ENCODE data around the gene BCR.

DNA sequence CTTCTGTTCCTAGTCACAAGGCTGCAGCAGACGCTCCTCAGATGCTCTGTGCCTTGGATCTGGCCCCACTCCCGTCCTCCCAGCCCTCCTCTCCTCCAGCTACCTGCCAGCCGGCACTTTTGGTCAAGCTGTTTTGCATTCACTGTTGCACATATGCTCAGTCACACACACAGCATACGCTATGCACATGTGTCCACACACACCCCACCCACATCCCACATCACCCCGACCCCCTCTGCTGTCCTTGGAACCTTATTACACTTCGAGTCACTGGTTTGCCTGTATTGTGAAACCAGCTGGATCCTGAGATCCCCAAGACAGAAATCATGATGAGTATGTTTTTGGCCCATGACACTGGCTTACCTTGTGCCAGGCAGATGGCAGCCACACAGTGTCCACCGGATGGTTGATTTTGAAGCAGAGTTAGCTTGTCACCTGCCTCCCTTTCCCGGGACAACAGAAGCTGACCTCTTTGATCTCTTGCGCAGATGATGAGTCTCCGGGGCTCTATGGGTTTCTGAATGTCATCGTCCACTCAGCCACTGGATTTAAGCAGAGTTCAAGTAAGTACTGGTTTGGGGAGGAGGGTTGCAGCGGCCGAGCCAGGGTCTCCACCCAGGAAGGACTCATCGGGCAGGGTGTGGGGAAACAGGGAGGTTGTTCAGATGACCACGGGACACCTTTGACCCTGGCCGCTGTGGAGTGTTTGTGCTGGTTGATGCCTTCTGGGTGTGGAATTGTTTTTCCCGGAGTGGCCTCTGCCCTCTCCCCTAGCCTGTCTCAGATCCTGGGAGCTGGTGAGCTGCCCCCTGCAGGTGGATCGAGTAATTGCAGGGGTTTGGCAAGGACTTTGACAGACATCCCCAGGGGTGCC lies 109.8 kb downstream of the BCR start:
- TF ChIP-seq EZH2 (IDR thresholded peaks at IDR 0.05; ENCODE audit: borderline replicate concordance): no peak
- TF ChIP-seq, protein P1, sequence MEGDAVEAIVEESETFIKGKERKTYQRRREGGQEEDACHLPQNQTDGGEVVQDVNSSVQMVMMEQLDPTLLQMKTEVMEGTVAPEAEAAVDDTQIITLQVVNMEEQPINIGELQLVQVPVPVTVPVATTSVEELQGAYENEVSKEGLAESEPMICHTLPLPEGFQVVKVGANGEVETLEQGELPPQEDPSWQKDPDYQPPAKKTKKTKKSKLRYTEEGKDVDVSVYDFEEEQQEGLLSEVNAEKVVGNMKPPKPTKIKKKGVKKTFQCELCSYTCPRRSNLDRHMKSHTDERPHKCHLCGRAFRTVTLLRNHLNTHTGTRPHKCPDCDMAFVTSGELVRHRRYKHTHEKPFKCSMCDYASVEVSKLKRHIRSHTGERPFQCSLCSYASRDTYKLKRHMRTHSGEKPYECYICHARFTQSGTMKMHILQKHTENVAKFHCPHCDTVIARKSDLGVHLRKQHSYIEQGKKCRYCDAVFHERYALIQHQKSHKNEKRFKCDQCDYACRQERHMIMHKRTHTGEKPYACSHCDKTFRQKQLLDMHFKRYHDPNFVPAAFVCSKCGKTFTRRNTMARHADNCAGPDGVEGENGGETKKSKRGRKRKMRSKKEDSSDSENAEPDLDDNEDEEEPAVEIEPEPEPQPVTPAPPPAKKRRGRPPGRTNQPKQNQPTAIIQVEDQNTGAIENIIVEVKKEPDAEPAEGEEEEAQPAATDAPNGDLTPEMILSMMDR (IDR thresholded peaks at IDR 0.05; ENCODE audit: poor library complexity): peak; percentile 75
- no peak for TF ChIP-seq EZH2phosphoT487 (IDR thresholded peaks at IDR 0.05; ENCODE audit: low read depth, severe bottlenecking, unreplicated experiment)

Measured in hepatocyte (in vitro differentiated cells).